Measurements from ENCODE around the gene CSF1.
"Not testable (repeated sequence)": the region's sequence is repeated elsewhere in the genome, so short reads cannot be mapped to it uniquely, and the experiment has no call there.

The CSF1 gene, protein sequence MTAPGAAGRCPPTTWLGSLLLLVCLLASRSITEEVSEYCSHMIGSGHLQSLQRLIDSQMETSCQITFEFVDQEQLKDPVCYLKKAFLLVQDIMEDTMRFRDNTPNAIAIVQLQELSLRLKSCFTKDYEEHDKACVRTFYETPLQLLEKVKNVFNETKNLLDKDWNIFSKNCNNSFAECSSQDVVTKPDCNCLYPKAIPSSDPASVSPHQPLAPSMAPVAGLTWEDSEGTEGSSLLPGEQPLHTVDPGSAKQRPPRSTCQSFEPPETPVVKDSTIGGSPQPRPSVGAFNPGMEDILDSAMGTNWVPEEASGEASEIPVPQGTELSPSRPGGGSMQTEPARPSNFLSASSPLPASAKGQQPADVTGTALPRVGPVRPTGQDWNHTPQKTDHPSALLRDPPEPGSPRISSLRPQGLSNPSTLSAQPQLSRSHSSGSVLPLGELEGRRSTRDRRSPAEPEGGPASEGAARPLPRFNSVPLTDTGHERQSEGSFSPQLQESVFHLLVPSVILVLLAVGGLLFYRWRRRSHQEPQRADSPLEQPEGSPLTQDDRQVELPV

DNA sequence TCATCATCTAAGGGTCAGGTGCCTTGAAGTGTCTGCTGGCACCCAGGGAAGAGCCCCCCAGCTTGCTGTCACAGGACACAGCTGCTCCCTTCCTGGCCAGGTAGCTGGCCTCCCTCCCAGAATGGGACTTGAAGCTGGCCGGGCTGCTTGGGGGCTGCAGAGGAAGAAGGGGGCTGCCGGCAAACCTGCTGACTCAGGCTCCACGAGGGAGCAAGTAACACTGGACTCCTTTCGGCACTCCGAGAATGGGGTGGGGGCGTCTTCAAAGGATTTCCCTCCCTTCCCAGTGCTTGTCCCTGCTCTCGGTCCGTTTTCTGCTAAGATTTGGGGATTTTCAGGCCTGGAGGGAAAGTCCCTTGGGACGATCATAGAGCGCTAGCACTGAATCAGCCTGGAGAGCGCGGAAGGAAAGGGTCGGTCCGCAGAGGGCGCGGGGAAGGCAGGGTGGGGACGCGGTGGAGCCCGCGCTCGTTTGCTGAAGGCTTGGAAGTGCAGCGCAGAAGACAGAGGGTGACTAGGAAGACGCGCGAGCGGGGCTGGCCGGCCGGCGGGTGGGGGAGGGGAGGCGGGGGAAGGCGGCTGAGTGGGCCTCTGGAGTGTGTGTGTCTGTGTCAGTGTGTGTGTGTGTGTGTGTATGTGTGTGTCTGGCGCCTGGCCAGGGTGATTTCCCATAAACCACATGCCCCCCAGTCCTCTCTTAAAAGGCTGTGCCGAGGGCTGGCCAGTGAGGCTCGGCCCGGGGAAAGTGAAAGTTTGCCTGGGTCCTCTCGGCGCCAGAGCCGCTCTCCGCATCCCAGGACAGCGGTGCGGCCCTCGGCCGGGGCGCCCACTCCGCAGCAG, at the start of gene CSF1:
TSS of gene CSF1 (plus strand) at position 727 of the 840 bp plus-strand sequence. CDS start 175 bp downstream, outside the sequence.
- peak; percentile 88 for DNase-seq (ENCODE audit: low read depth)

DNA sequence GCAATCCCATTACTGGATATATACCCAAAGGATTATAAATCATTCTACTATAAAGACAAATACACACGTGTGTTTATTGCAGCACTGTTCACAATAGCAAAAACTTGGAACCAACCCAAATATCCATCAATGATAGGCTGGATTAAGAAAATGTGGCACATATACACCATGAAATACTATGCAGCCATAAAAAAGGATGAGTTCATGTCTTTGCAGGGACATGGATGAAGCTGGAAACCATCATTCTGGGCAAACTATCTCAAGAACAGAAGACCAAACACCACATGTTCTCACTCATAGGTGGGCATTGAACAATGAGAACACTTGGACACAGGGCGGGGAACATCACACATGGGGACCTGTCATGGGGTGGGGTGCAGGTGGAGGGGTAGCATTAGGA, 49.0 kb upstream of the CSF1 start:
- DNase-seq (ENCODE audit: low read depth), result not testable (repeated sequence)

DNA sequence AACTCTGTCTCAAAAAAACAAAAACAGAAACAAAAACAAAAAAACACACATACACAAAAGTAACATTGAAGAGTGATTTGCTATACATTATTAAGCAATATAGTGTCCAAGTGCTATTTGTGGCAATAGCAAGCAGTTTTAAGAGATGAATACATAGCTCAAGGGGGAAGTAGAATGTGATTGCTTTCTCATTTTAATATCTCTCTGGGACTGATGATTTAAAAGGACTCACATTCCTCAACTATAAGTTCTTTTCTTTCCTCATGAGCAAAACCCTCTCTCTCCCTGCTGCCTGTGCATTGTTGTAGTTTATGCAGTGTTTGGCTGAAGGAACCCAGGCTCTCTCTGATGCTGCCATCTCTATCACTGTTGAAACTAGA, 47.0 kb upstream of the CSF1 start:
- DNase-seq (ENCODE audit: low read depth), result peak; percentile 52

DNA sequence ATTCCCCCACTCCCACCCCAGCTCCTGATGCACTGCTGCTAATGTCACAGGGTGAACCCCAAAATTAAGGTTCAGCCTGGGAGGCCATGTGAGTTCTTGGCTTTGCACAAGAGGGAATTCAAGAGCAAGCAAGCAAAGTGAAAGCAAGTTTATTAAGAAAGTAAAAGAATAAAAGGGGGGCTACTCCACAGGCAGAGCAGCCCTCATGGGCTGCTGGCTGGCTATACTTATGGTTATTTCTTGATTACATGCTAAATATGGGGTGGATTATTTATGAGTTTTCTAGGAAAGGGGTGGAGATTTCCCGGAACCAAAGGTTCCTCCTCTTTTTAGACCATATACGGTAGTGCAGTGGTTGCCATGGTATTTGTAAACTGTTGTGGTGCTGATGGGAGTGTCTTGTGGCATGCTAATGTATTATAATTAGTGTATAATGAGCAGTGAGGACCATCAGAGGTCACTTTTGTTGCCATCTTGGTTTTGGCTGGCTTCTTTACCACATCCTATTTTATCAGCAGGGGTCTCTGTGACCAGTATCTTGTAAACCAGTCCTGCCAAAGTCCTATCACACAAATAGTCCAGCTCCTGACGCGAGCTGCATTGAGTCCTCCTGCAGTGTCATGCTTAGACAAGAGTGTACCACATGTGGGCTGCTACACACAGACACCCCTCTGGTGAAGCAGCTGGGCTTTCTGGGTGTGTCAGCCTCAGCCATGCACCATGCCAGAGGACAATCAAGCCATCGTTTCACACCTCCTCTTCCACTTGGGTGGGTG, 46.4 kb upstream of the CSF1 start:
- peak; percentile 78 for DNase-seq (ENCODE audit: low read depth)

DNA sequence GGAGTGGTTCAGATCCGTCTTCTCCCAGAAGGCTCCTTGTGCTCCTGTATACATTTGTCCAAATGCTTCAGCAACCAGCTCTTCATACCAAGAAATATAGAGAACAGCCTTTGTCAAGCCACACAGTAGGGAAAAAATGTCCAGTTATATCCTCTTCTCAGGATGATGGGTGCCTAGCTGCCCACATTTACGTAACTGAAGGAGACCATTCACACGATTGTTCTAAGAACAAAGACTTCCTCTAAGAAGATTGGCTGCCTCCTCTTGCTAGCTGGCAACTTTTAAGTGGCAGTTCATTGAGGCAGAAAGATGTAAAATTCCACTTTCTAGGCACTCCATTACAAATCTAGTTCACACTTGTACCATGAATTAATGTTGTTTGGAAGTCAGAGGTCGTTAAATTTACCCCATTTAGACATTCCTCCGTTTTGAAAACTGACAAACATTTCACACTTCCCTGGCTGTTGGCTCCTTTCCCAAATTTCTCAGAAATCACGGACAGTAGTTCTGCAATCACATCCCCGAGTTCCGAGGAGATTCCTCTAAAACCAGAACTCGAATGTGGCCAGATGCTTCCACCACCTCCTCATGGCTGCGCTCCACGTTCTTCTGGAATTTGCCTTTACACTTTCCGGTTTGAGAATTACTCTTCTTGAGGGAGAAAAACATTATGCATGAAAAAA, 45.6 kb upstream of the CSF1 start:
- DNase-seq (ENCODE audit: low read depth), result peak; percentile 87

DNA sequence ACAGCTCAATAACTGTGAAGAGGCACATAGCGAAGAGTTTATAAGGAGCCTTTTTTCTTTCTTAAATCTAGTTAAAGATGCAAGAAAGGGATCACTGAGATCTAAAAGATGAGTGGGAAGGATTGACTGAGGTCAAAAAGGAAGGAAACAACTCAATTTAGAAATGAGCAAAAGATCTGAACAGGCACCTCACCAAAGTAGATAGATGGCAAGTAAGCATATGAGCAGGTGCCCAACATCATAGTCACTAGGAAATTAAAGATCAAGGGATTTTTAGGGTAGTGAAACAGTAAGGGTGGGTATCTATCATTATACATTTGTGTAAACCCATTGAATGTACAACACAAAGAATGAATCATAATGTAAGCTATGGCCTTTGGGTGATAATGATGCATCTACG, 44.6 kb upstream of the CSF1 start:
- DNase-seq (ENCODE audit: low read depth), result no peak

DNA sequence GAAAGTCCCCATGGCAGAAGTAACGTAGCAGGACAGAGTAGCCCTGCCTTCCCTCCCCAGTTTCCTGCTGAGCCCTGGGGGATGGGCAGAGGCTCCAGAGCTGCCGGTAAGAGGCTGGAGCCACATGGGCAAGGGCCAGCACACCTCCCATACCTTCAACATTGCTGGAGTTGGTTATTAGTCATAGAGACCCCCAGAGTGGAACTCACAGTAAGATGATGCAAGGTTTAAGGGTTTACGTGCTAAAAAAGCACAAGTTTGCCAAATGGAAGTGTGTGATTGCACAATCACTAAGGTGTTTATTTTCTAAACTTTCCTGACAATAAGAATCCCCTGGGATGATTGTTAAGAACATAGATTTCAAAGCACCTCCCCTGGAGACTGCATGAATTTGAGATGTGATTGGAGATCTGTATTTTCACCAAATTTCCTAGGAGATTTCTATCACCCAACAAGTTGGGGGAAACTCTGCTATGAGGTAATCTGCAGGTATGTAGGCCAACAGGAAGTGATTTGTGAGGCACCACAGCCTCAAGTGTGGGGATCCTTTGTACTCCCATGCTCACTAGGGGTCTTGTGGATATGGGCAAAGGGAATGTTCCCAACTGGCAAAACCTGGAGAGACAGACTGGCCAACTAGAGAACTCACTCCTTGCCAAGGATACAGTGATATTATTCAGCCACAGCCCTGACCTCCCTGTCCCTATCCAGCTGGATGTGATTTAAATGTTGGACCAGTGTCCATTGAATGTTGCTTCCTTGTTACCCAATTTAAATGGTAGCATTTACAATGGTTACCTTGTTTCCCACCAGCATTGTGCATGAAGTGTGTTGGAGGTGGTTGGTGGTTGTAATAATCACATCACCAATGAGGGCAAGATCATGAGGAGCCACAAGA, 37.1 kb upstream of the CSF1 start:
- DNase-seq (ENCODE audit: low read depth), result peak; percentile 45

DNA sequence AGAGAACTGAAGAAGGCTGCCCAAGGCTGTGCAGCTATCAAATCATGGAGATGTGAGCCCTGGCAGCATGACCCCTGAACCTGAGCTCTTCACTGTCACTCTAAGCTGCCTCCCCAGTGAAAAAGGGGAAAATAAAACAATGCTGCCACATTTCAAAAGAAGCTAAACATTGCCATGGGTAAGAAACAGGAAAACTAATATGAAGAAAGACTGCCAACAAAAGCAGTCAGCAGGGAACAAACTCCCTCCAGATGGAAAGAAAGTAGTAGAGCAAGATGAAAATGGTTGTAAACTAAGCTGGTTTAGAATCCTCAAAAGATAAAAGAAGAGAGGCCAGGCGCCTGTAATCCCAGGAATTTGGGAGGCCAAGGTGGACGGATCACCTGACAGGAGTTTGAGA, 36.2 kb upstream of the CSF1 start:
- no peak for DNase-seq (ENCODE audit: low read depth)

DNA sequence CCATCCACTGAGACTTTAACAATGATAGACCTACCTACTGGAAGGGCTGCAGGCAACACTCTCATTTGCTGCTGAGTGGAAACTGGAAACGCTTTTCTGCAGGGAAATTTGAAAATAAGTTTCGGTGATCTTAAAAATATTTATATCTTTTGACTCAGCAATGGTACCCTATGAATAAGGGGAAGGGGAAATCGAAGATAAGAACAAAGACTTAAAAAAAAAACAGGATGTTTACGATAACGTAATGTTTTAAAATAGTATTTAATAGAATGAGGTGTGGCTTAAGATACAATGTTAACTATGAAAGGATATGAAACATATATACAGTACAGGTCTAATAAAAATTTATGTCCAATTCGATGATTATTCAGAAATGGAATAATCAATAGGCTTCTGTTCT, 34.8 kb upstream of the CSF1 start:
- DNase-seq (ENCODE audit: low read depth), result no peak

DNA sequence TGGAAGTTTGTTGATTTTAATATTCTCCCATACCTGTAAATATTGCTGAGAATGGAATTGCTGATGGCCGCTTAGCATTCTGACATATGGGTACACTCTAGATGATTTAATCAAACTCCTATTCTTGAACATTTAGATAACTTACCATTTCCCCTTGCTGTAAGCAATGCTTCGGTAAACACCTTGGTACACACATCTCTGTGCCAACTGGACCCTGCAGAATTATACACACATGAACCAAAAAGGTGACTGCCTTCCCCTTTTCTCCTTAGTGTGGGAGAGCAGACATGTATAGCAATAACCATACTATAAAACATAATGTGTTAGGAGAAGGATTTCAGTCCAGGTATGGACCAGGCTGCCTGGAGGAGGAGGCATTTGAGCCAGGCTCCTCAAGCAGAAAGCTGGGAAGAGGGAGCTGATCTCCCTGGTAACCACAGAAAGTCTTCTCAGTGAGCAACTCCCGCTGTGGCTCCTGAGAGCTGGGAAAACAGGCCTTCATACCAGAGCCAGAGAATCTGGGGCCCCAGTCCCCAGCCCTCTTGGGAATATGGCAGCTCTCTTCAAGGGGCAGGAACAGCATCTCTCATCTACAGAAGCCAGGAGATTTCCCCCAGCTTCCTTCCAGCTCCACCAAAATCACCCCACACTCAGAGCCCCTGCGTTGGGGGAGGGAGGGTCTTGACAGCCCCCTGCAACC, 33.9 kb upstream of the CSF1 start:
- peak; percentile 83 for DNase-seq (ENCODE audit: low read depth)

DNA sequence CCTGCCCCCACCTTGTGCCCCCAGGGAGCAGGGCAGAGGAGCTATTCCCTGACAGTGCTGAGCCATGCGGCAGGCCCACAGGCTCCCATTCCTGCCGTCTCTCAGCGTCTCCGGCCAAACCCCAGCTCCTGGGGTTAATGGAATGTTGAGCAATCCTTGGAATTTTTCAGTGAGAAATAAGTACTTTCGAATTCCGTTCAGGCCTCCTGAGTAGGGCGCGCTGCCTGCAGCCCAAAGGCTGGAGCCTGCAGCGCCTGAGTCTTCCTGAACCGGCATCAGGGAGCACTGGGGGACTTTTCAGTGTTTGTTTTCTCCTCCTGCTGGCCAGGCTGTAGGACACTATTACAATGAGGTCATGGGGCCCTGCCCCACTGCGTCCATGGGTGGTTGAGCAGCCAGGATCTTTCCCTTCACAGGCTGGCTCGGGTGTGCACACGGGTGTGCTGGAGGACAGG, 33.3 kb upstream of the CSF1 start:
- DNase-seq (ENCODE audit: low read depth), result peak; percentile 98

DNA sequence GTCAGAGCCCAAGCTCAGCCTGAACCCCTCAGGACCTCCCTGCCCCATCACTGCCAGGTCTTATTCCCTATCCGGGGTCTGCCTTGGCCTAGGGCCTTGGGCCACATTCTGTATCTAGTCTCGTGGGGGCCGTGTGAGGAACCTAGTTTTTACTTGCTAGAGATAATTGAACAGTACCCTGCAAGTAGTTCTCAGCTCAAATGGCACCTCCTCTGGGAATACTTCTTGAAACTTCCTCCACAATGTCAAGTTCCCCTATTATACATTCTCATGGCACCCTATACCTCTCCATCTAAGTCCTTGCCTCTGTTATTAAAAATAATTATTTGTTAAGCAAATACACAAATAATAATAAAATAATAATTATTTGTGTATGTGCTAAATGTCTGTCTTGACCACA, 32.9 kb upstream of the CSF1 start:
- DNase-seq (ENCODE audit: low read depth), result no peak

DNA sequence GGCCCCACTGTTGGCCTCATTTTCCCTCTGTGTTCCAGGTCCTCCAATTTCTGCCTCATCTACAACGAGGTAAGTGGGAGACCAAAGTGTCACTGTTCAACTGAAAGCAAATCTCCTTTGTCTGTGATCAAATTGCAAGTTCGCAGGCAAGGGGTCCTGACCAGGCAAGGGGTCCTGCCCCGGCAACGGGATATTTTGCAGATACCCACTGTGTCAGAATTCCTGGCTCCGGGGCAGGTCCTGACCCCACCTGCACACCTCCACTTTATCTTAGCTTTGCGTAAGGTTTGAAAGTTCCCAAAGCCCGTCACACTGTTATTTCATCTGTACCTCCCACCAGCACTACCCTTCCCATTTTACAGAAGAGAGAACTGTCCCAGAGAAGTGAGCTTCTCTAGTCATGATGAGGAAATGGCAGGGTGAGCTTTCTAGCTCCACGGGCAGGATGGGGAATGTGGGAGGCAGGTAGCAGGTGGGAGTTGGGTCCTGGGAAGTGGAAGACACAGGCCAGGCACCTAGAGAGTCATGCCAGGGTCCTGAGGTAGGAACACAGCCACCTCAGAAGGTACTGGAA, 32.0 kb upstream of the CSF1 start:
- no peak for DNase-seq (ENCODE audit: low read depth)

DNA sequence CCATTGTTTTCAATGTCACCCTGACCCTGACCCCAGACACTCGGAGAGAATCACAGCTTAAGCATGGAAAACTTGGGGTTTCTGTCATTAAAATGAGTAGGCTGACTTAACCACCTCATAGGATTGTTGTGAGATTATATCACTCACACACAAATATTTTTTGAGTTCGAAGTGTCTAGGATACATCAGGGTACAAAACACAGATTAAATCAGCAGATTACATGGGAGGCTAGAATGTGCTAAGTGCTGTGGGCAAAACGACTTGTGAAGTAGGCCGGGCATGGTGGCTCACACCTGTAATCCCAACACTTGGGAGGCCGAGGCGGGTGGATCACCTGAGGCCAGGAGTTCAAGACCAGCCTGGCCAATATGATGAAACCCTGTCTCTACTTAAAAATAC, 31.3 kb upstream of the CSF1 start:
- peak; percentile 55 for DNase-seq (ENCODE audit: low read depth)

DNA sequence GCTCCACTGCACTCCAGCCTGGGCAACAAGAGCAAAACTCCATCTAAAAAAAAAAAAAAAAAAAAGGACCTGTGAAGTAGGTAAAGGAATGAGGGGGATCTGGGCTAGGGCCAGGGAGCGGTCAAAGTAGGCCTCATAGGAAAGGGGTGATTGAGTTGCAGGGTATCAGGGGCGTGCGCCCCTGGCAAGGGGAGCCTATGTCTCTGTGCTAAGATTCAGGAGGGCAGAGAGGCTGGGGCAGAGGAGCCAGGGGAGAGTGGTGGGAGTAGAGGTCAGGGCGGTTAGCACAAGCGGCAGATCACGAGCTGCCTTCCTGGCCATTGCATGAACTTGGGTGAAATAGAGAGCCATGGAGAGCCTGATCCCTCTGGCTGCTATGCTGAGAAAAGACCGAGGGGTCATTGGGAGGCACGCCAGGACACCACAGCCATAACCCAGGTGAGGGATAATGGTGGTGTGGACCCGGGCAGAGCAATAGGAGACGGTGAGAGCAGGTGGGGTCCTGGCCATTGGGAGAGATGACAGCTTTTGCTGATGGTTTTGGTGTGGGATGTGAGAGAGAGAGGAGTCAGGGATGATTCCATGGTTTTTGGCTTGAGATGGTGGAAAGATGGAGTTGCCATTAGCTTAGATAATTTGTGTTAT, 30.6 kb upstream of the CSF1 start:
- no peak for DNase-seq (ENCODE audit: low read depth)

DNA sequence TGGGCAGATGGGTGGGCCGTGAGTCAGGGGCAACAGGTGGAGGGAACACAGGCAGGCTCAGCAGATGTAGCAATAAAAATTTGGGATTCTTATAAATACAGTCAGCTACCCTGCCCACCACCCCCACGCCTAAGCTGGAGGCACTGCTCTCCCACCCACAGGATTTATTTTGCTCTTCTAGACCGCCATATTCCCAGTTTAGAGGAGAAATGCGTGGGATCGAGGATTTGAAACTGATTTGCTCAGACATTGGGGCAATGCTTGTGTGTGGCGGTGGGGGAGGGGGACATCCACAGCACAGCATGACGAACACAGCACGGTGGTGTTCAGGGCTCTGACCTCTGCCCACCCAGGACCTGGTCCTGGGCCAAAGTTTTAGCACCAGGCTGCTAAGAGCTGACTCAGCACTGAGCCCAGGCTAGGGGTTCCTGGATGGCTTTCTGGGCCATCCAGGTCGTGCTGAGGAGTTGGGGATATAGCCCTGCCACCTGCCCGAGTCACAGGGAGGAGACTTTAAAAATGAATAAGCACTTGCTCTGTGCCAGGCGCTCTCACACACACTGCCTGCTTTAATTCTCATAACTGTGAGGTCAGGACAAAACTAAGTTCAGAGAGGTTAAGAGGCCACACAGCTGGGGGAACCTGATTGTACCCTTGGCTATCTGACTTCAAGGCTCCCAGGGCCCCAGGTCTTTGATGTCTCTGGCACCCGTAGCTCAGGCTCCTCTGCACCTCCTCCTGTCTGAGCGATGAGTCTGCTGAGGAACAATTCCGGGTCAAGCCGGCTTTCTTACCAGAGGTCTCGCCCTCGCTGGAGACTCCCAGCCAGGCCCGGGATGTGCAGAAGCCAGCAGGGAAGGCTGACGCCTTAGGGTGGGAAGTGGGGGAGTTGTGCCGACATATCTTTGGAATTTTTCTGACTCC, 29.4 kb upstream of the CSF1 start:
- DNase-seq (ENCODE audit: low read depth), result no peak

DNA sequence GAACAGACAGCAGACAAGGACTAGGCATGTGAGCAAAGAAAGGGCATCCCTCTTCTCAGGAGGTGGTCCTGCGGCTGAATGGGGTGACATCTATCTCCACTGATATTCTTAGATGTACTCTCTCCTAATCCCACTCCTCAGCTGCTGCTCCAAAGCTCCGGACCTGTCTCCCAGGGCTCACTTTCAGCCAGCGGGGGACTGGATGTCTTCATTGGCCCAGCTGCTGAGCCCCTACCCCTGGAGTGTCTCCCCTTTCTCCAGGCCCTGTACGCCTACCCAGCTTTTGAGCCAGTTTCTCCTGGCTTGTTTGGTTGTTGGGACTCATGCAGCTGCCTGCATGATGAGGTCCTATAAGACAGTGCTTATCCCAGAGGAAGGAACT, 28.8 kb upstream of the CSF1 start:
- DNase-seq (ENCODE audit: low read depth), result no peak

Measured in EH (cell line).